A549 (cell line): ENCODE measurements around the gene TOR2A. TPM values are rescaled to one million over a fixed set of nuclear protein-coding genes. Genes with fewer than 3 reads are reported as not detected.

Experiments used
- ATAC-seq, 2 experiments: fragments of 200-7000 bp in 1 of 2; fragments of >200 bp in 1 of 2; cut with Nextera tagmentation in 1 of 2; cut with Tn5 transposase in 1 of 2; 3 replicates each; pipeline versions ENCODE4 v1.8.0 to v1.9.1; 2018 to 2020; ENCODE audit warnings: mild to moderate bottlenecking in 1 of 2, moderate library complexity in 1 of 2
- CTCF ChIA-PET: fragments of 300-600 bp; sonication (Branson Sonifier 250); formaldehyde crosslinking; extraction: SDS; loops from one replicate; lab custom pipeline; 2021; ENCODE audit warnings: antibody characterized with exemption, inconsistent platforms; lab: Yijun Ruan, JAX
- POLR2A ChIA-PET: fragments of 350-600 bp; formaldehyde crosslinking; extraction: SDS; loops from one replicate; lab custom pipeline; 2021; ENCODE audit warnings: antibody characterized with exemption, inconsistent platforms; lab: Yijun Ruan, JAX
- DNase-seq, 2 experiments: peaks; one replicate each; pipeline versions ENCODE4 v3.0.0 to v3.0.0-alpha.2; 2011 to 2016; ENCODE audit warnings: low read depth in 1 of 2, low spot score in 1 of 2
- FAIRE-seq: peaks from 2 replicates; lab custom pipeline; 2011; peaks lifted over from hg19 to GRCh38; lab: Jason Lieb, UNC
- H3K27ac ChIP-seq, 2 experiments: fragments of >200 bp; sonication (Bioruptor Twin); formaldehyde crosslinking; 3 replicates each; pipeline ENCODE4 v1.5.1; 2016 to 2017
- H3K4me1 ChIP-seq: fragments of >200 bp; sonication (Bioruptor Twin); formaldehyde crosslinking; 3 replicates; pipeline ENCODE4 v1.6.1; 2016
- H3K4me2 ChIP-seq: fragments of >200 bp; sonication (Bioruptor Twin); formaldehyde crosslinking; 3 replicates; pipeline ENCODE4 v1.6.1; 2016
- H3K4me3 ChIP-seq: fragments of >200 bp; sonication (Bioruptor Twin); formaldehyde crosslinking; 3 replicates; pipeline ENCODE4 v1.5.1; 2016
- H3K9me3 ChIP-seq: fragments of >200 bp; sonication (Bioruptor Twin); formaldehyde crosslinking; 3 replicates; pipeline ENCODE4 v1.6.1; 2016
- CEBPB ChIP-seq, 2 experiments: fragments of >200 bp in 1 of 2; sonication (Bioruptor Twin) in 1 of 2; formaldehyde crosslinking in 1 of 2; IDR thresholded peaks; 2 replicates each; pipeline ENCODE4 v1.6.1; 2012 to 2016
- CHD2 ChIP-seq: fragments of 150-350 bp; IDR thresholded peaks from 2 replicates; pipeline ENCODE4 v1.6.1; 2014; ENCODE audit warnings: low read length; ENCODE audit not compliant: partially characterized antibody
- ESRRA ChIP-seq: fragments of 150-350 bp; IDR thresholded peaks from 2 replicates; pipeline ENCODE4 v1.6.1; 2014; ENCODE audit warnings: mild to moderate bottlenecking, low read length, borderline replicate concordance
- HES2 ChIP-seq: fragments of >200 bp; sonication (Bioruptor Twin); formaldehyde crosslinking; IDR thresholded peaks from 2 replicates; pipeline ENCODE4 v1.6.1; 2016
- HEYL ChIP-seq: fragments of 250-450 bp; sonication (Bioruptor Pico); IDR thresholded peaks from 2 replicates; pipeline ENCODE4 v1.8.0; 2021; ENCODE audit warnings: mild to moderate bottlenecking, moderate library complexity
- HMGXB4 ChIP-seq: fragments of 250-450 bp; sonication (Bioruptor Pico); IDR thresholded peaks from 2 replicates; pipeline ENCODE4 v1.5.0; 2021; ENCODE audit warnings: mild to moderate bottlenecking, moderate library complexity, borderline replicate concordance
- HOXB13 ChIP-seq: fragments of 250-450 bp; sonication (Bioruptor Pico); IDR thresholded peaks from 2 replicates; pipeline ENCODE4 v1.5.0; 2020; ENCODE audit warnings: low read depth, mild to moderate bottlenecking, moderate library complexity
- HOXB5 ChIP-seq: fragments of 250-450 bp; sonication (Bioruptor Pico); IDR thresholded peaks from 2 replicates; pipeline ENCODE4 v1.5.0; 2020; ENCODE audit warnings: mild to moderate bottlenecking, moderate library complexity
- MAFK ChIP-seq: fragments of 450-650 bp; IDR thresholded peaks from 2 replicates; pipeline ENCODE4 v1.6.1; 2014; ENCODE audit not compliant: partially characterized antibody
- NFE2L2 ChIP-seq: fragments of 150-350 bp; conservative IDR thresholded peaks from 2 replicates; pipeline ENCODE4 v1.6.1; 2014; ENCODE audit warnings: low read length
- POLR2A ChIP-seq: IDR thresholded peaks from 2 replicates; pipeline ENCODE4 v1.6.1; 2012; ENCODE audit warnings: mild to moderate bottlenecking, low read length
- RARB ChIP-seq: fragments of 250-450 bp; sonication (Bioruptor Pico); IDR thresholded peaks from 2 replicates; pipeline ENCODE4 v1.8.0; 2021; ENCODE audit warnings: mild to moderate bottlenecking, moderate library complexity
- RCOR1 ChIP-seq: fragments of 150-350 bp; IDR thresholded peaks from 2 replicates; pipeline ENCODE4 v1.6.1; 2014; ENCODE audit warnings: antibody characterized with exemption, low read length, low read depth
- REST ChIP-seq: fragments of 200-600 bp; sonication (generic); IDR thresholded peaks from 2 replicates; pipeline ENCODE4 v1.6.1; 2016; ENCODE audit warnings: antibody characterized with exemption, mild to moderate bottlenecking, moderate library complexity
- RNF2 ChIP-seq: fragments of 200-600 bp; sonication (generic); IDR thresholded peaks from 2 replicates; pipeline ENCODE4 v1.6.1; 2016; ENCODE audit warnings: low read depth, mild to moderate bottlenecking, antibody characterized with exemption, moderate library complexity, borderline replicate concordance
- SREBF2 ChIP-seq: fragments of 450-650 bp; IDR thresholded peaks from 2 replicates; pipeline ENCODE4 v1.6.1; 2014; ENCODE audit warnings: mild to moderate bottlenecking, moderate library complexity
- TP53 ChIP-seq: fragments of 250-450 bp; sonication (Bioruptor Pico); IDR thresholded peaks from 2 replicates; pipeline ENCODE4 v1.5.0; 2021; ENCODE audit warnings: mild to moderate bottlenecking, moderate library complexity
- USF2 ChIP-seq: fragments of 450-650 bp; IDR thresholded peaks from 2 replicates; pipeline ENCODE4 v1.6.1; 2014; ENCODE audit warnings: antibody characterized with exemption
- ZC3H11A ChIP-seq: fragments of 450-650 bp; IDR thresholded peaks from 2 replicates; pipeline ENCODE4 v1.6.1; 2014; ENCODE audit warnings: antibody characterized with exemption, mild to moderate bottlenecking
- ZFP36 ChIP-seq: fragments of 450-650 bp; IDR thresholded peaks from 2 replicates; pipeline ENCODE4 v1.6.1; 2014; ENCODE audit warnings: borderline replicate concordance; ENCODE audit not compliant: partially characterized antibody
- ZNF302 ChIP-seq: fragments of 250-450 bp; sonication (Bioruptor Pico); IDR thresholded peaks from 2 replicates; pipeline ENCODE4 v1.9.0; 2021; ENCODE audit warnings: inconsistent platforms, mild to moderate bottlenecking, moderate library complexity
- ZSCAN20 ChIP-seq: fragments of 250-450 bp; sonication (Bioruptor Pico); IDR thresholded peaks from 2 replicates; pipeline ENCODE4 v1.8.0; 2022; ENCODE audit warnings: mild to moderate bottlenecking, moderate library complexity
- WGBS: methylation state at CpG from one replicate; pipeline ENCODE4 v1.1.6; 2017; ENCODE audit errors: missing lambda C conversion rate; 5-methylcytosine and 5-hydroxymethylcytosine counted together
- polyA plus RNA-seq, 4 experiments: library from polyadenylated mRNA; depleted of rRNA in 3 of 4; stranded (reverse); fragments of >200 nt; fragmentation: RNase III in 1 of 4; extraction: RNeasy Plus Mini Kit Qiagen cat#74134 plus additional on column Dnase treatment in 1 of 4; gene quantifications; 2 replicates in 3 of 4; 3 replicates in 1 of 4; pipeline ENCODE4 v1.2.3, GENCODE V29; 2011 to 2017

The TOR2A gene
- polyA plus RNA-seq, 2 of the 4 experiments (the other 2 are of a cell fraction), result 4.9 to 9.6 TPM

GRCh38 chr9:127762111-127762676 lies 27.1 kb upstream of the TOR2A start:
- no peak for DNase-seq
- Histone ChIP-seq H3K4me2 (no peak overlapping the region), H3K27ac (no peak overlapping the region), H3K9me3 (no peaks in the 10 kb centered on the region), H3K4me1 (no peaks in the 10 kb centered on the region), H3K4me3 (no peak overlapping the region)
- POLR2A ChIA-PET, result interaction anchor here (0.6 kb wide), 1 partner anchor 9 kb away, joined by 3 read pairs; no protein-coding TSS in a partner anchor
- no peak for TF ChIP-seq USF2
- no peak for TF ChIP-seq RNF2
- TF ChIP-seq ZSCAN20 (CRISPR knock-in tag), result no peak
- no peak for TF ChIP-seq HES2
- no peak for TF ChIP-seq HMGXB4 (CRISPR knock-in tag)
- no peak for TF ChIP-seq RARB (CRISPR knock-in tag)
- TF ChIP-seq ESRRA, result no peak
- no peak for TF ChIP-seq SREBF2
- TF ChIP-seq ZFP36, result no peak
- TF ChIP-seq ZC3H11A, result no peak
- no peak for FAIRE-seq
- CTCF ChIA-PET, result interaction anchor here (0.9 to 15.5 kb wide), 5 partner anchors 18 to 160 kb away, joined by 3 to 157 read pairs (median 3); partner anchors contain the start of genes CDK9, SH2D3C and TOR2A
- peak in 1 of 2 experiments; percentile 30; a peak in 4 of 6 replicates for ATAC-seq
- WGBS, result 69% methylated on average over 16 of the region's 16 CpGs

- POLR2A ChIA-PET, result no interaction called here
- H3K4me2 ChIP-seq, result no peak overlapping the region
- DNase-seq, result no peak
- WGBS, result 33% methylated on average over 4 of the region's 5 CpGs
- TF ChIP-seq REST (no peak), NFE2L2 (no peak), MAFK (no peak), ZC3H11A (no peak), RCOR1 (no peak), HOXB5 (CRISPR knock-in tag) (no peak), CHD2 (no peak), HES2 (no peak), HOXB13 (CRISPR knock-in tag) (no peak), HMGXB4 (CRISPR knock-in tag) (no peak), HEYL (CRISPR knock-in tag) (no peak), ZNF302 (CRISPR knock-in tag) (no peak), CEBPB (IDR thresholded peaks at IDR 0.05) (no peak), POLR2A (no peak), TP53 (CRISPR knock-in tag) (no peak)
- TF ChIP-seq, all 56 proteins: peak for 0
- H3K4me3 ChIP-seq, result no peak overlapping the region
- H3K4me1 ChIP-seq, result no peaks in the 10 kb centered on the region
- no peak for FAIRE-seq
- CTCF ChIA-PET, result interaction anchor here (1.0 to 15.5 kb wide), 5 partner anchors 22 to 161 kb away, joined by 3 to 157 read pairs (median 6); partner anchors contain the start of genes CDK9, SH2D3C and TOR2A
- peak; percentile 44 to 57; a peak in 5 of 6 replicates for ATAC-seq
- no peak overlapping the region for H3K27ac ChIP-seq
- H3K9me3 ChIP-seq, result no peaks in the 10 kb centered on the region
Observed at GRCh38 chr9:127761491-127761956, 26.4 kb upstream of the TOR2A start.
